Testis (tissue), 2 donors: ENCODE data around the gene FITM2.

Source experiments
- CTCF ChIP-seq, 3 experiments: fragments of 450-650 bp in 2 of 3; fragments of 200-600 bp in 1 of 3; sonication (generic) in 1 of 3; IDR thresholded peaks; one replicate each; pipeline ENCODE4 v1.5.1; 2016 to 2019; ENCODE audit warnings: antibody characterized with exemption in 3 of 3, mild to moderate bottlenecking in 2 of 3, moderate library complexity in 1 of 3
- POLR2A ChIP-seq: fragments of 450-650 bp; IDR thresholded peaks from one replicate; pipeline ENCODE4 v1.6.1; 2017; ENCODE audit warnings: antibody characterized with exemption, mild to moderate bottlenecking, moderate library complexity

GRCh38 chr20:44342248-44342647, 31.2 kb upstream of the FITM2 start:
- TF ChIP-seq CTCF (IDR thresholded peaks at IDR 0.05) (no peak), POLR2A (no peak)
